A549 (cell line): ENCODE results near the gene RFC1.

Experiments
- BCL3 ChIP-seq: fragments of >200 bp; sonication (Bioruptor Twin); formaldehyde crosslinking; IDR thresholded peaks from 3 replicates; pipeline ENCODE4 v1.6.1; 2016
- BHLHE40 ChIP-seq: IDR thresholded peaks from 2 replicates; pipeline ENCODE4 v1.6.1; 2012; ENCODE audit warnings: low read depth, low read length, inconsistent platforms
- E2F6 ChIP-seq: IDR thresholded peaks from 2 replicates; pipeline ENCODE4 v1.6.1; 2012; ENCODE audit warnings: low read depth, borderline replicate concordance
- EP300 ChIP-seq, 2 experiments: fragments of >200 bp; sonication (Bioruptor Twin); formaldehyde crosslinking; IDR thresholded peaks; 2 replicates in 1 of 2; 3 replicates in 1 of 2; pipeline ENCODE4 v1.6.1; 2016 to 2017
- ESRRA ChIP-seq: fragments of 150-350 bp; IDR thresholded peaks from 2 replicates; pipeline ENCODE4 v1.6.1; 2014; ENCODE audit warnings: mild to moderate bottlenecking, low read length, borderline replicate concordance
- GATA3 ChIP-seq: IDR thresholded peaks from 2 replicates; pipeline ENCODE4 v1.6.1; 2012; ENCODE audit warnings: borderline replicate concordance
- MAFK ChIP-seq: fragments of 450-650 bp; IDR thresholded peaks from 2 replicates; pipeline ENCODE4 v1.6.1; 2014; ENCODE audit not compliant: partially characterized antibody
- POLR2A ChIP-seq: IDR thresholded peaks from 2 replicates; pipeline ENCODE4 v1.6.1; 2012; ENCODE audit warnings: mild to moderate bottlenecking, low read length
- RAD21 ChIP-seq, 2 experiments: fragments of >200 bp in 1 of 2; sonication (Bioruptor Twin) in 1 of 2; formaldehyde crosslinking in 1 of 2; IDR thresholded peaks in 1 of 2; conservative IDR thresholded peaks in 1 of 2; 2 replicates in 1 of 2; 3 replicates in 1 of 2; pipeline ENCODE4 v1.6.1; 2012 to 2018; ENCODE audit warnings: inconsistent platforms in 1 of 2
- REST ChIP-seq: fragments of 200-600 bp; sonication (generic); IDR thresholded peaks from 2 replicates; pipeline ENCODE4 v1.6.1; 2016; ENCODE audit warnings: antibody characterized with exemption, mild to moderate bottlenecking, moderate library complexity
- TF ChIP-seq, protein P1 (sequence below): IDR thresholded peaks from 2 replicates; pipeline ENCODE4 v1.6.1; 2012
- TF ChIP-seq, protein P2 (sequence below): fragments of >200 bp; sonication (Bioruptor Twin); formaldehyde crosslinking; IDR thresholded peaks from 3 replicates; pipeline ENCODE4 v1.5.1; 2016

- TF ChIP-seq, protein P1, sequence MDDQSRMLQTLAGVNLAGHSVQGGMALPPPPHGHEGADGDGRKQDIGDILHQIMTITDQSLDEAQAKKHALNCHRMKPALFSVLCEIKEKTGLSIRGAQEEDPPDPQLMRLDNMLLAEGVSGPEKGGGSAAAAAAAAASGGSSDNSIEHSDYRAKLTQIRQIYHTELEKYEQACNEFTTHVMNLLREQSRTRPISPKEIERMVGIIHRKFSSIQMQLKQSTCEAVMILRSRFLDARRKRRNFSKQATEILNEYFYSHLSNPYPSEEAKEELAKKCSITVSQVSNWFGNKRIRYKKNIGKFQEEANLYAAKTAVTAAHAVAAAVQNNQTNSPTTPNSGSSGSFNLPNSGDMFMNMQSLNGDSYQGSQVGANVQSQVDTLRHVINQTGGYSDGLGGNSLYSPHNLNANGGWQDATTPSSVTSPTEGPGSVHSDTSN: no peak
- TF ChIP-seq, protein P2, sequence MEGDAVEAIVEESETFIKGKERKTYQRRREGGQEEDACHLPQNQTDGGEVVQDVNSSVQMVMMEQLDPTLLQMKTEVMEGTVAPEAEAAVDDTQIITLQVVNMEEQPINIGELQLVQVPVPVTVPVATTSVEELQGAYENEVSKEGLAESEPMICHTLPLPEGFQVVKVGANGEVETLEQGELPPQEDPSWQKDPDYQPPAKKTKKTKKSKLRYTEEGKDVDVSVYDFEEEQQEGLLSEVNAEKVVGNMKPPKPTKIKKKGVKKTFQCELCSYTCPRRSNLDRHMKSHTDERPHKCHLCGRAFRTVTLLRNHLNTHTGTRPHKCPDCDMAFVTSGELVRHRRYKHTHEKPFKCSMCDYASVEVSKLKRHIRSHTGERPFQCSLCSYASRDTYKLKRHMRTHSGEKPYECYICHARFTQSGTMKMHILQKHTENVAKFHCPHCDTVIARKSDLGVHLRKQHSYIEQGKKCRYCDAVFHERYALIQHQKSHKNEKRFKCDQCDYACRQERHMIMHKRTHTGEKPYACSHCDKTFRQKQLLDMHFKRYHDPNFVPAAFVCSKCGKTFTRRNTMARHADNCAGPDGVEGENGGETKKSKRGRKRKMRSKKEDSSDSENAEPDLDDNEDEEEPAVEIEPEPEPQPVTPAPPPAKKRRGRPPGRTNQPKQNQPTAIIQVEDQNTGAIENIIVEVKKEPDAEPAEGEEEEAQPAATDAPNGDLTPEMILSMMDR: no peak
- no peak for TF ChIP-seq RAD21 (conservative IDR thresholded peaks at IDR 0.05 in 1 of 2, IDR thresholded peaks at IDR 0.05 in 1 of 2)
- TF ChIP-seq REST: no peak
- TF ChIP-seq GATA3: no peak
- TF ChIP-seq BHLHE40: no peak
- TF ChIP-seq ESRRA: no peak
- TF ChIP-seq MAFK: no peak
- no peak for TF ChIP-seq BCL3
- TF ChIP-seq POLR2A: no peak
- TF ChIP-seq EP300 (IDR thresholded peaks at IDR 0.05): no peak
- TF ChIP-seq E2F6: no peak
Measured at GRCh38 chr4:39342731-39343130, 23.4 kb downstream of the RFC1 start.
